ENCODE results near the gene MAPRE2. TPM values are rescaled to one million over a fixed set of nuclear protein-coding genes. Genes with fewer than 3 reads are reported as not detected.
"Not testable (repeated sequence)": the region's sequence is repeated elsewhere in the genome, so short reads cannot be mapped to it uniquely, and the experiment has no call there.

The MAPRE2 gene
- polyA plus RNA-seq, 3 donors from 2014 or later, result 134 to 265 (median 224) TPM

GRCh38 chr18:35096677-35097011 lies 55.4 kb downstream of the MAPRE2 start:
- Mint-ChIP-seq H3K4me3 (no peak overlapping the region), H3K27ac (peak overlapping the region in 3 of 6 donors; percentile 9 to 59 (median 33)), H3K27me3 (ENCODE audit: low read depth in 3 of 3) (peaks cover 0 to 4% (median 0%) of the 10 kb centered on the region in 3 donors), H3K4me1 (peaks cover 51 to 88% of the 10 kb centered on the region in 2 donors), H3K36me3 (peaks cover 0 to 9% (median 9%) of the 10 kb centered on the region in 3 donors), H3K9me3 (no peaks in the 10 kb centered on the region)
- DNase-seq, result no peak

- H3K4me3 Mint-ChIP-seq, result no peak overlapping the region
- H3K27me3 Mint-ChIP-seq (ENCODE audit: low read depth in 3 of 3), result peaks cover 0 to 4% (median 0%) of the 10 kb centered on the region in 3 donors
- DNase-seq, result no peak
- H3K27ac Mint-ChIP-seq, result peak overlapping the region in 5 of 6 donors; percentile 9 to 59 (median 33)
- no peaks in the 10 kb centered on the region for H3K9me3 Mint-ChIP-seq
- peaks cover 47 to 88% of the 10 kb centered on the region in 2 donors for H3K4me1 Mint-ChIP-seq
- H3K36me3 Mint-ChIP-seq, result peaks cover 0 to 15% (median 11%) of the 10 kb centered on the region in 3 donors
Observed at GRCh38 chr18:35097195-35097594, 56.0 kb downstream of the MAPRE2 start.

GRCh38 chr18:35097763-35098162 lies 56.5 kb downstream of the MAPRE2 start:
- Mint-ChIP-seq H3K9me3 (no peaks in the 10 kb centered on the region), H3K36me3 (peaks cover 0 to 16% (median 11%) of the 10 kb centered on the region in 3 donors), H3K4me1 (peaks cover 41 to 85% of the 10 kb centered on the region in 2 donors), H3K27me3 (ENCODE audit: low read depth in 3 of 3) (peaks cover 0 to 2% (median 0%) of the 10 kb centered on the region in 3 donors), H3K27ac (peak overlapping the region in 3 of 6 donors; percentile 13 to 36 (median 23)), H3K4me3 (no peak overlapping the region)
- no peak for DNase-seq

- H3K27me3 Mint-ChIP-seq (ENCODE audit: low read depth in 3 of 3), result peaks cover 0 to 2% (median 0%) of the 10 kb centered on the region in 3 donors
- peak overlapping the region in 1 of 6 donors; percentile 33 for H3K27ac Mint-ChIP-seq
- H3K9me3 Mint-ChIP-seq, result no peaks in the 10 kb centered on the region
- peaks cover 26 to 68% of the 10 kb centered on the region in 2 donors for H3K4me1 Mint-ChIP-seq
- H3K4me3 Mint-ChIP-seq, result no peak overlapping the region
- no peak for DNase-seq
- H3K36me3 Mint-ChIP-seq, result peaks cover 0 to 16% (median 11%) of the 10 kb centered on the region in 3 donors
Observed at GRCh38 chr18:35099911-35100310, 58.7 kb downstream of the MAPRE2 start.

GRCh38 chr18:35104391-35105051 lies 63.3 kb downstream of the MAPRE2 start:
- no peak overlapping the region for H3K4me3 Mint-ChIP-seq
- peaks cover 24 to 44% of the 10 kb centered on the region in 2 donors for H3K4me1 Mint-ChIP-seq
- peaks cover 0 to 16% (median 6%) of the 10 kb centered on the region in 3 donors for H3K36me3 Mint-ChIP-seq
- H3K27me3 Mint-ChIP-seq (ENCODE audit: low read depth in 3 of 3), result no peaks in the 10 kb centered on the region
- DNase-seq, result no peak
- H3K9me3 Mint-ChIP-seq, result no peaks in the 10 kb centered on the region
- no peak overlapping the region for H3K27ac Mint-ChIP-seq

- peaks cover 12 to 60% of the 10 kb centered on the region in 2 donors for H3K4me1 Mint-ChIP-seq
- peak overlapping the region in 4 of 5 donors; percentile 30 to 45 (median 40) for H3K4me3 Mint-ChIP-seq
- DNase-seq, result no peak
- peaks cover 0 to 16% (median 6%) of the 10 kb centered on the region in 3 donors for H3K36me3 Mint-ChIP-seq
- H3K9me3 Mint-ChIP-seq, result no peaks in the 10 kb centered on the region
- H3K27ac Mint-ChIP-seq, result peak overlapping the region in 5 of 6 donors; percentile 77 to 91 (median 88)
- H3K27me3 Mint-ChIP-seq (ENCODE audit: low read depth in 3 of 3), result no peaks in the 10 kb centered on the region
Observed at GRCh38 chr18:35106013-35106844, 65.0 kb downstream of the MAPRE2 start.

- peak overlapping the region in 4 of 5 donors; percentile 30 to 45 (median 40) for H3K4me3 Mint-ChIP-seq
- H3K27ac Mint-ChIP-seq, result peak overlapping the region in 5 of 6 donors; percentile 77 to 91 (median 88)
- no peaks in the 10 kb centered on the region for H3K27me3 Mint-ChIP-seq (ENCODE audit: low read depth in 3 of 3)
- no peaks in the 10 kb centered on the region for H3K9me3 Mint-ChIP-seq
- peak; percentile 47 to 61 (median 59) for DNase-seq
- peaks cover 6 to 62% of the 10 kb centered on the region in 2 donors for H3K4me1 Mint-ChIP-seq
- peaks cover 0 to 11% (median under 1%) of the 10 kb centered on the region in 3 donors for H3K36me3 Mint-ChIP-seq
Observed at GRCh38 chr18:35106845-35107148, 65.6 kb downstream of the MAPRE2 start.

- peaks cover 2 to 65% of the 10 kb centered on the region in 2 donors for H3K4me1 Mint-ChIP-seq
- no peak for DNase-seq
- H3K36me3 Mint-ChIP-seq, result peaks cover 0 to 7% (median 0%) of the 10 kb centered on the region in 3 donors
- H3K4me3 Mint-ChIP-seq, result peak overlapping the region in 1 of 5 donors; percentile 42
- H3K27me3 Mint-ChIP-seq (ENCODE audit: low read depth in 3 of 3), result no peaks in the 10 kb centered on the region
- peak overlapping the region in 5 of 6 donors; percentile 77 to 91 (median 88) for H3K27ac Mint-ChIP-seq
- H3K9me3 Mint-ChIP-seq, result no peaks in the 10 kb centered on the region
Observed at GRCh38 chr18:35107216-35107615, 66.0 kb downstream of the MAPRE2 start.

GRCh38 chr18:35108088-35108487 lies 66.9 kb downstream of the MAPRE2 start:
- DNase-seq; H3K27me3 Mint-ChIP-seq (ENCODE audit: low read depth in 3 of 3); H3K36me3 Mint-ChIP-seq; H3K9me3 Mint-ChIP-seq: not testable (repeated sequence)
- Mint-ChIP-seq H3K4me3 (peak overlapping the region in 2 of 5 donors; percentile 36), H3K4me1 (peaks cover 0 to 68% of the 10 kb centered on the region in 2 donors), H3K27ac (peak overlapping the region in 5 of 6 donors; percentile 64 to 91 (median 82))

GRCh38 chr18:35110059-35110458 lies 68.8 kb downstream of the MAPRE2 start:
- Mint-ChIP-seq H3K27me3 (ENCODE audit: low read depth in 3 of 3) (no peaks in the 10 kb centered on the region), H3K36me3 (peaks cover 0 to 6% (median 0%) of the 10 kb centered on the region in 3 donors), H3K4me1 (peaks cover 0 to 77% of the 10 kb centered on the region in 2 donors), H3K4me3 (no peak overlapping the region), H3K9me3 (no peaks in the 10 kb centered on the region), H3K27ac (peak overlapping the region in 1 of 6 donors; percentile 37)
- DNase-seq, result no peak

- DNase-seq, result no peak
- H3K36me3 Mint-ChIP-seq, result peaks cover 0 to 6% (median 0%) of the 10 kb centered on the region in 3 donors
- H3K27ac Mint-ChIP-seq, result peak overlapping the region; percentile 26 to 59 (median 42)
- no peaks in the 10 kb centered on the region for H3K27me3 Mint-ChIP-seq (ENCODE audit: low read depth in 3 of 3)
- H3K9me3 Mint-ChIP-seq, result no peaks in the 10 kb centered on the region
- H3K4me3 Mint-ChIP-seq, result no peak overlapping the region
- H3K4me1 Mint-ChIP-seq, result peaks cover 0 to 75% of the 10 kb centered on the region in 2 donors
Observed at GRCh38 chr18:35110554-35111485, 69.6 kb downstream of the MAPRE2 start.

GRCh38 chr18:35112696-35113095 lies 71.5 kb downstream of the MAPRE2 start:
- Mint-ChIP-seq H3K4me1 (peaks cover 0 to 76% of the 10 kb centered on the region in 2 donors), H3K27ac (no peak overlapping the region), H3K36me3 (peaks cover 0 to 6% (median 0%) of the 10 kb centered on the region in 3 donors), H3K27me3 (ENCODE audit: low read depth in 3 of 3) (peaks cover 0 to 1% (median 0%) of the 10 kb centered on the region in 3 donors), H3K4me3 (no peak overlapping the region), H3K9me3 (no peaks in the 10 kb centered on the region)
- DNase-seq, result no peak

- Mint-ChIP-seq H3K9me3 (no peaks in the 10 kb centered on the region), H3K4me3 (peak overlapping the region in 1 of 5 donors; percentile 54), H3K36me3 (no peaks in the 10 kb centered on the region), H3K27ac (peak overlapping the region in 5 of 6 donors; percentile 61 to 83 (median 77)), H3K4me1 (peaks cover 0 to 76% of the 10 kb centered on the region in 2 donors), H3K27me3 (ENCODE audit: low read depth in 3 of 3) (peaks cover 0 to 1% (median 0%) of the 10 kb centered on the region in 3 donors)
- no peak for DNase-seq
Observed at GRCh38 chr18:35114305-35114704, 73.1 kb downstream of the MAPRE2 start.

Data from immature natural killer cell (primary cell).